ENCODE data around the gene TMEM140. TPM values are rescaled to one million over a fixed set of nuclear protein-coding genes. Genes with fewer than 3 reads are reported as not detected.

TMEM140 gene
- total and polyA plus RNA-seq, 9 of the 15 experiments (the other 6 are each of a cell fraction or from before 2014, with no cell fraction given) = 0.03 to 0.82 (median 0.23) TPM

- TF ChIP-seq CHCHD3 (CRISPR knock-in tag; IDR thresholded peaks at IDR 0.05) = 0 out of 2 replicates have a peak, but pooled peaks have one; percentile 64
- TF ChIP-seq ZKSCAN3 (CRISPR knock-in tag; IDR thresholded peaks at IDR 0.05) = no peak
- TF ChIP-seq RUNX1 (IDR thresholded peaks at IDR 0.05; ENCODE audit: low read depth) = peak; percentile 62
- no peak for TF ChIP-seq ILF3 (IDR thresholded peaks at IDR 0.05; ENCODE audit: borderline replicate concordance)
- TF ChIP-seq MAFG (tag; conservative IDR thresholded peaks at IDR 0.05) = no peak
- TF ChIP-seq RFX7 (CRISPR knock-in tag; IDR thresholded peaks at IDR 0.05) = no peak
- TF ChIP-seq NFXL1 (CRISPR knock-in tag; IDR thresholded peaks at IDR 0.05) = no peak
- peak; percentile 69 for TF ChIP-seq TCF7L2 (IDR thresholded peaks at IDR 0.05; ENCODE audit: low read depth, low read length)
- TF ChIP-seq MEF2A (IDR thresholded peaks at IDR 0.05; ENCODE audit: control insufficient read depth, low read depth, low read length) = no peak
- TF ChIP-seq FOXK1 (CRISPR knock-in tag; IDR thresholded peaks at IDR 0.05; ENCODE audit: borderline replicate concordance) = peak; percentile 70; the same call in 1 of the 2 replicates
- TF ChIP-seq CC2D1A (IDR thresholded peaks at IDR 0.05) = peak; percentile 67; the same call in 1 of the 2 replicates
- peak; percentile 80; the same call in 1 of the 2 replicates for TF ChIP-seq MYC (IDR thresholded peaks at IDR 0.05; ENCODE audit: low read depth, low read length)
- peak; percentile 85 for TF ChIP-seq MYC (CRISPR knock-in tag; IDR thresholded peaks at IDR 0.05; ENCODE audit: borderline replicate concordance, low read depth)
- TF ChIP-seq ESRRB (CRISPR knock-in tag; IDR thresholded peaks at IDR 0.05; ENCODE audit: borderline replicate concordance) = no peak
- peak; percentile 76; the same call in 1 of the 2 replicates for TF ChIP-seq ZNF57 (CRISPR knock-in tag; IDR thresholded peaks at IDR 0.05)
- TF ChIP-seq SRF (CRISPR knock-in tag; IDR thresholded peaks at IDR 0.05) = peak in 1 of 2 experiments; percentile 74; a peak in 2 of 4 replicates
- no peak for TF ChIP-seq ZNF609 (CRISPR knock-in tag; IDR thresholded peaks at IDR 0.05; ENCODE audit: borderline replicate concordance)
- 0 out of 2 replicates have a peak, but pooled peaks have one; percentile 46 for TF ChIP-seq HES1 (IDR thresholded peaks at IDR 0.05; ENCODE audit: low read depth)
- TF ChIP-seq ZNF239 (CRISPR knock-in tag; IDR thresholded peaks at IDR 0.05) = peak; percentile 43; the same call in 1 of the 2 replicates
Observed at GRCh38 chr7:135170274-135170997, 22.6 kb downstream of the TMEM140 start, which contains the start of gene CYREN (continued).

All from K562 (cell line).